Parathyroid adenoma (tissue), 2 donors: ENCODE data around the gene ACAP3.
"Not testable (repeated sequence)": the region's sequence is repeated elsewhere in the genome, so short reads cannot be mapped to it uniquely, and the experiment has no call there.

Experiments
- H2AFZ ChIP-seq: fragments of 300-600 bp; sonication (generic); one replicate; pipeline ENCODE4 v1.7.0; 2017; ENCODE audit warnings: antibody characterized with exemption, mild to moderate bottlenecking
- H3K27ac ChIP-seq: fragments of 300-600 bp; sonication (generic); one replicate; pipeline ENCODE4 v1.7.0; 2017
- H3K27me3 ChIP-seq: fragments of 300-600 bp; sonication (generic); one replicate; pipeline ENCODE4 v1.7.0; 2017; ENCODE audit warnings: low read length; ENCODE audit not compliant: control insufficient read depth, insufficient read depth
- H3K36me3 ChIP-seq: fragments of 300-600 bp; sonication (generic); one replicate; pipeline ENCODE4 v1.7.0; 2017; ENCODE audit warnings: low read length; ENCODE audit not compliant: control insufficient read depth, insufficient read depth
- H3K4me1 ChIP-seq: fragments of 300-600 bp; sonication (generic); one replicate; pipeline ENCODE4 v1.7.0; 2017; ENCODE audit warnings: control low read depth
- H3K4me2 ChIP-seq: fragments of 300-600 bp; sonication (generic); one replicate; pipeline ENCODE4 v1.7.0; 2017; ENCODE audit warnings: low read length
- H3K4me3 ChIP-seq: fragments of 300-600 bp; sonication (generic); one replicate; pipeline ENCODE4 v1.7.0; 2017; ENCODE audit warnings: low read depth, low read length
- H3K79me2 ChIP-seq: fragments of 300-600 bp; sonication (generic); one replicate; pipeline ENCODE4 v1.7.0; 2017; ENCODE audit warnings: control low read depth
- H3K9ac ChIP-seq: fragments of 300-600 bp; sonication (generic); one replicate; pipeline ENCODE4 v1.7.0; 2017; ENCODE audit warnings: mild to moderate bottlenecking
- H3K9me3 ChIP-seq: fragments of 300-600 bp; sonication (generic); one replicate; pipeline ENCODE4 v1.7.0; 2017; ENCODE audit warnings: low read length; ENCODE audit not compliant: control insufficient read depth
- TF ChIP-seq, protein P1 (sequence below): fragments of 300-600 bp; sonication (generic); IDR thresholded peaks from one replicate; pipeline ENCODE4 v1.7.0; 2017; ENCODE audit warnings: antibody characterized with exemption, mild to moderate bottlenecking
- donor health status: primary hyperparathyroidism.

The ACAP3 gene

DNA sequence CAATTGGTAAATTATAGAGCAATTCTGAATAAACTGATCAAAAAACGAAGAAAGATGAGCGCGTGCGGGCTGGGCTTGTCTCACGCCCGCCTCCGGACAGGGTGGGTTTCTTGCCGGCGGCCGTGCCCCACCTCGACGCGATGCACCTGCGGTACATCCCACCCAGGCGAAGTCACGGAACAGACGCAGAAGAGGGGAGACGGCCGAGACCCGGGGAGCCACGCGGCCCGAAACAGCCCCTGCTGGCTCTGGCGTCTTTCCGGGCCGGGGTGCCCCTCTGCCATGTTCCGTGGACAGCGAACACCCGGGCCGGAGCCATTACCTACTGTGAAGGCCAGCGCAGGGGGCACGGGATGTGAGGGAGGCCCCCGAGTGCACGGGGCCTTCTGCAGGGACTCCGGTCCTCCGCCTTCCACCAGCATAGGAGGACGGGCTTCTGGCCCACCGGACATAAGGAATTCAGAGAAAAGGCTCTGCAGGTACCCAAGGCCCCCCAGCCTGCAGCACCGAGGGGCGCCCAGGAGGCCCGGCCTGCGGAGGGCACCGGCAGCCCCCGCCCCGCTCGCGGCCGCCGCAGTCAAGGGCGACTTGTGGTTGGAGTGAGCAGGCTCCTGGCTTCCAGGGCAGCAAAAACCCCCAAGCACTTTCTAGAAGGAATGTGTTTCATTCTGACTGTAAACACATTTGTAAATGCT, 53.6 kb downstream of the ACAP3 start:
- TF ChIP-seq, protein P1, sequence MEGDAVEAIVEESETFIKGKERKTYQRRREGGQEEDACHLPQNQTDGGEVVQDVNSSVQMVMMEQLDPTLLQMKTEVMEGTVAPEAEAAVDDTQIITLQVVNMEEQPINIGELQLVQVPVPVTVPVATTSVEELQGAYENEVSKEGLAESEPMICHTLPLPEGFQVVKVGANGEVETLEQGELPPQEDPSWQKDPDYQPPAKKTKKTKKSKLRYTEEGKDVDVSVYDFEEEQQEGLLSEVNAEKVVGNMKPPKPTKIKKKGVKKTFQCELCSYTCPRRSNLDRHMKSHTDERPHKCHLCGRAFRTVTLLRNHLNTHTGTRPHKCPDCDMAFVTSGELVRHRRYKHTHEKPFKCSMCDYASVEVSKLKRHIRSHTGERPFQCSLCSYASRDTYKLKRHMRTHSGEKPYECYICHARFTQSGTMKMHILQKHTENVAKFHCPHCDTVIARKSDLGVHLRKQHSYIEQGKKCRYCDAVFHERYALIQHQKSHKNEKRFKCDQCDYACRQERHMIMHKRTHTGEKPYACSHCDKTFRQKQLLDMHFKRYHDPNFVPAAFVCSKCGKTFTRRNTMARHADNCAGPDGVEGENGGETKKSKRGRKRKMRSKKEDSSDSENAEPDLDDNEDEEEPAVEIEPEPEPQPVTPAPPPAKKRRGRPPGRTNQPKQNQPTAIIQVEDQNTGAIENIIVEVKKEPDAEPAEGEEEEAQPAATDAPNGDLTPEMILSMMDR, result no peak
- H3K36me3 ChIP-seq, result no peaks in the 10 kb centered on the region

DNA sequence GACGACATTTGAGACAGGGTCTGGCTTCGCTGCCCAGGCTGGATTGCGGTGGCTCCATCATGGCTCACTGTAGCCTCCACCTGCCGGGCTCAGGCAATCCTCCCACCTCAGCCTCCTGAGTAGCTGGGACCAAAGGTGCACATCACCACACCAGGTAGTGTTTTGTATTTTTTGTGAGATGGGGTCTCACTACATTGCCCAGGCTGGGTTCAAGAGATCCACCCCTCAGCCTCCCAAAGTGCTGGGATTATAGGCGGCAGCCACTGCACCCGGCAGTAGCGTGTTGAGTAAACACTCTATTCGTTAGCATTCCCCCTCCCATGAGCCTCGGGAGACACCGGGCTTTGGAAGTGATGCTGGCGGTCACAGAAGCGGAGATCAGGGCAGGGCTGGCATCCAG, 54.4 kb downstream of the ACAP3 start:
- H3K9ac ChIP-seq, result no peak overlapping the region
- no peaks in the 10 kb centered on the region for H3K9me3 ChIP-seq
- no peaks in the 10 kb centered on the region for H3K4me1 ChIP-seq
- H3K27me3 ChIP-seq, result no peaks in the 10 kb centered on the region
- no peak overlapping the region for H3K4me3 ChIP-seq
- no peak overlapping the region for H3K27ac ChIP-seq
- H3K36me3 ChIP-seq, result no peaks in the 10 kb centered on the region
- no peak overlapping the region for H3K4me2 ChIP-seq
- H2AFZ ChIP-seq, result no peak overlapping the region
- no peaks in the 10 kb centered on the region for H3K79me2 ChIP-seq
- TF ChIP-seq, protein P1, result no peak

More for the DNA sequence above, 53.6 kb downstream of the ACAP3 start:
- H2AFZ ChIP-seq, result no peak overlapping the region
- H3K4me3 ChIP-seq, result no peak overlapping the region
- H3K27ac ChIP-seq, result no peak overlapping the region
- no peaks in the 10 kb centered on the region for H3K27me3 ChIP-seq
- no peak overlapping the region for H3K9ac ChIP-seq
- H3K79me2 ChIP-seq, result no peaks in the 10 kb centered on the region
- H3K4me1 ChIP-seq, result no peaks in the 10 kb centered on the region
- H3K9me3 ChIP-seq, result no peaks in the 10 kb centered on the region
- no peak overlapping the region for H3K4me2 ChIP-seq

DNA sequence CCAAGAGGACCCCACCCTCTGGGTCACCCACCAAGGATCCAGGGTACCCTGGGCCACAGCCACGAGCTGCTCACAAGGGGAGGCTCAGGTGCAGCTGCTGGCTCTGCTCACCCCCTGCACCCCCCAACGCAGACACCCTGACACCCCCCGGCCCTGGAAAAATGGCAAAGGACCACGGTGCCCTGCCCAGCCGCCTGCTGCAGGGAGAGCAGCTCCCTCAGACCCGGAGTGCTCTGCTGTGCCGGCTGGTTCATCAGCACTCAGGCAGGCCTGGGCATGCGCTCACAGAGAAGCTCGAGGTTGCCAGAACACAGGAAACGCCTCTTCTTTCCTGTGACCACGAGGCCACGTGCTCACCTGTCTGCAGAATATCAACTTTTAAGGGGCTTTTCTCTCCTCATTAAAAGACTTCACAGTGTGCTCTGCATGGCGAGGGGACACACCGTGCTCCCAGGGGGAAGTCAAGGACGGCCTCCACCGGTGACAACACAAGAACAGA, 56.9 kb downstream of the ACAP3 start:
- Histone ChIP-seq H3K4me1 (no peaks in the 10 kb centered on the region), H3K9me3 (no peaks in the 10 kb centered on the region), H2AFZ (no peak overlapping the region), H3K4me3 (no peak overlapping the region), H3K36me3 (no peaks in the 10 kb centered on the region), H3K27ac (no peak overlapping the region), H3K4me2 (no peak overlapping the region), H3K79me2 (no peaks in the 10 kb centered on the region), H3K9ac (no peak overlapping the region), H3K27me3 (no peaks in the 10 kb centered on the region)
- TF ChIP-seq, protein P1, result no peak

DNA sequence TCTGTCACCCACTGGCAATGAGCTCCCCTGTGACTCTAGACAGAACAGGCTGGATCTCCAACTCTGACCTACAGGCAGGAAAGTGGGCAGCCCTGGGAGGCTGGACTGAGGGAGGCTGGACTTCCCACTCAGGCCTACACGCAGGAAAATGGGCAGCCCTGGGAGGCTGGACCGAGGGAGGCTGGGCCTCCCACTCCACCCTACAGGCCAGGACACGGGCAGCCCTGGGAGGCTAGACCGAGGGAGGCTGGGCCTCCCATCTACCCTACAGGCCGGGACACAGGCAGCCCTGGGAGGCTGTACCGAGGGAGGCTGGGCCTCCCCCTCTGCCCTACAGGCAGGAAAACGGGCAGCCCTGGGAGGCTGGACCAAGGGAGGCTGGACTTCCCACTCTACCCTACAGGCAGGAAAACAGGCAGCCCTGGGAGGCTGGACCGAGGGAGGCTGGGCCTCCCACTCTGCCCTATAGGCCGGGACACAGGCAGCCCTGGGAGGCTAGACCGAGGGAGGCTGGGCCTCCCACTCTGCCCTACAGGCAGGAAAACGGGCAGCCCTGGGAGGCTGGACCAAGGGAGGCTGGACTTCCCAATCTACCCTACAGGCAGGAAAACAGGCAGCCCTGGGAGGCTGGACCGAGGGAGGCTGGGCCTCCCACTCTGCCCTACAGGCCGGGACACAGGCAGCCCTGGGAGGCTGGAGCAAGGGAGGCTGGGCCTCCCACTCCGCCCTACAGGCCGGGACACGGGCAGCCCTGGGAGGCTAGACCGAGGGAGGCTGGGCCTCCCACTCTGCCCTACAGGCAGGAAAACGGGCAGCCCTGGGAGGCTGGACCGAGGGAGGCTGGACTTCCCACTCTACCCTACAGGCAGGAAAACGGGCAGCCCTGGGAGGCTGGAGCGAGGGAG, 59.5 kb downstream of the ACAP3 start:
- H3K79me2 ChIP-seq, H3K4me1 ChIP-seq, H3K27me3 ChIP-seq, H3K4me3 ChIP-seq, H3K9me3 ChIP-seq, H3K9ac ChIP-seq, H3K27ac ChIP-seq, H2AFZ ChIP-seq, H3K36me3 ChIP-seq, H3K4me2 ChIP-seq: not testable (repeated sequence)

DNA sequence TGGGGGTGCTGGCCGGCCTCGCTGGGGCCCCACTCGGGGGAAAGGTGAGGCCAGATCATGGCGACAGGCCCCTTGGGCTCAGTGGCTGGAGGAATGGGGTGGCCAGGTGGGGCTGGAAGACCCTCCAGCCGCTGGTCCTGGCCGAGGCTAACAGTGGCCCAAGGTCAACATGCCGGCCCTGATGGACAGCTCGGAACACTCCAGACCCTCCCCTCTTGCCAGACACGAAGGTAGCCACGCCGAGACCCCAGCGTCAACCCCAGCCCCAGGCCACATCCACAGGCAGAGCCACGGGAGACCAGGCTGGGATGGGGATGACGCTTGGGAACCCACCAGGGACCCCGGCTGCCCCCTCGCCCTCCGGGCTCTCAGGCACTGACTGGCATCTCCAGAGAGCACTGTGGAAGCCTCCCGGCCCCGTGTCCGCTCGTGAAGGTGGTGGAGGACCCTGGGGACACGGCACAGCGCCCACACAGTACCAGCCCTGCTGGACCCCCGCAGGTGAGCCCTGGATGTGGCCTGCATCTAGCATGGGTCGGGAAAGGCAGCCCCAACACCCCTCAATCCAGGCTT, 60.3 kb downstream of the ACAP3 start:
- Histone ChIP-seq H3K79me2 (no peaks in the 10 kb centered on the region), H3K4me2 (no peak overlapping the region), H2AFZ (no peak overlapping the region), H3K9ac (no peak overlapping the region), H3K9me3 (no peaks in the 10 kb centered on the region), H3K36me3 (no peaks in the 10 kb centered on the region), H3K4me1 (no peaks in the 10 kb centered on the region), H3K27ac (no peak overlapping the region), H3K27me3 (no peaks in the 10 kb centered on the region), H3K4me3 (no peak overlapping the region)
- TF ChIP-seq, protein P1, result no peak
